ENCODE measurements around the gene NSG1. TPM values are rescaled to one million over a fixed set of nuclear protein-coding genes. Genes with fewer than 3 reads are reported as not detected.

Gene NSG1
- total RNA-seq, 1 experiment from 2014 or later, result not detected

- ChIA-PET CTCF (no interaction called here), POLR2A (no interaction called here)
- no peaks in the 10 kb centered on the region for H3K27me3 ChIP-seq (ENCODE audit: control insufficient read depth, insufficient read depth, low read length)
- H3K4me3 ChIP-seq (ENCODE audit: low read depth in 2 of 2, low read length in 2 of 2), result no peak overlapping the region
- intact Hi-C loops (cut with micrococcal nuclease; ENCODE audit: unreplicated experiment), result no loop called here
- in situ Hi-C loops (cut with HindIII; ENCODE audit: low pct_unique_long_range_greater_than_20kb, low sequenced_read_pairs), result no loop called here
- H3K36me3 ChIP-seq (ENCODE audit: control insufficient read depth, insufficient read depth, low read length), result no peaks in the 10 kb centered on the region
- TF ChIP-seq TCF7L2 (IDR thresholded peaks at IDR 0.05; ENCODE audit: low read depth, low read length) (no peak), POLR2AphosphoS5 (IDR thresholded peaks at IDR 0.05; ENCODE audit: low read depth, low read length) (no peak), SIN3A (IDR thresholded peaks at IDR 0.05; ENCODE audit: borderline replicate concordance, insufficient read depth, low read depth, low read length) (no peak)
- no peak for DNase-seq (ENCODE audit: low read depth, low spot score)
- ATAC-seq, result no peak
- BruUV-seq (replicated peaks), result no TSS peak
- no peaks in the 10 kb centered on the region for H3K4me1 ChIP-seq (ENCODE audit: control insufficient read depth, insufficient read depth, low read length)
- no peaks in the 10 kb centered on the region for H3K9me3 ChIP-seq (ENCODE audit: control insufficient read depth, insufficient read depth, low read depth, low read length)
- H3K27ac ChIP-seq (ENCODE audit: low read length), result no peak overlapping the region
These were observed 52.0 kb downstream of the NSG1 start for GRCh38 chr4:4438891-4439290.

GRCh38 chr4:4439782-4440181, 52.9 kb downstream of the NSG1 start:
- intact Hi-C loops (cut with micrococcal nuclease; ENCODE audit: unreplicated experiment), result no loop called here
- ATAC-seq, result no peak
- H3K4me1 ChIP-seq (ENCODE audit: control insufficient read depth, insufficient read depth, low read length), result no peaks in the 10 kb centered on the region
- DNase-seq (ENCODE audit: low read depth, low spot score), result no peak
- TF ChIP-seq POLR2AphosphoS5 (IDR thresholded peaks at IDR 0.05; ENCODE audit: low read depth, low read length) (no peak), CTCF (IDR thresholded peaks at IDR 0.05) (no peak), TCF7L2 (IDR thresholded peaks at IDR 0.05; ENCODE audit: low read depth, low read length) (no peak), SIN3A (IDR thresholded peaks at IDR 0.05; ENCODE audit: borderline replicate concordance, insufficient read depth, low read depth, low read length) (no peak), REST (IDR thresholded peaks at IDR 0.05; ENCODE audit: insufficient read depth in 1 of 2, low read depth in 2 of 2, low read length in 1 of 2) (no peak)
- H3K36me3 ChIP-seq (ENCODE audit: control insufficient read depth, insufficient read depth, low read length), result no peaks in the 10 kb centered on the region
- H3K4me3 ChIP-seq (ENCODE audit: low read depth in 2 of 2, low read length in 2 of 2), result no peak overlapping the region
- no peaks in the 10 kb centered on the region for H3K9me3 ChIP-seq (ENCODE audit: control insufficient read depth, insufficient read depth, low read depth, low read length)
- no peaks in the 10 kb centered on the region for H3K27me3 ChIP-seq (ENCODE audit: control insufficient read depth, insufficient read depth, low read length)
- ChIA-PET CTCF (interaction anchor here (0.6 kb wide), 1 partner anchor 1540 kb away, joined by 3 read pairs; no protein-coding TSS in a partner anchor), POLR2A (no interaction called here)
- no TSS peak for BruUV-seq (replicated peaks)
- H3K27ac ChIP-seq (ENCODE audit: low read length), result no peak overlapping the region
- in situ Hi-C loops (cut with HindIII; ENCODE audit: low pct_unique_long_range_greater_than_20kb, low sequenced_read_pairs), result no loop called here

GRCh38 chr4:4440333-4441061, 53.6 kb downstream of the NSG1 start:
- Histone ChIP-seq H3K4me1 (ENCODE audit: control insufficient read depth, insufficient read depth, low read length) (no peaks in the 10 kb centered on the region), H3K36me3 (ENCODE audit: control insufficient read depth, insufficient read depth, low read length) (no peaks in the 10 kb centered on the region), H3K9me3 (ENCODE audit: control insufficient read depth, insufficient read depth, low read depth, low read length) (no peaks in the 10 kb centered on the region), H3K27ac (ENCODE audit: low read length) (no peak overlapping the region), H3K4me3 (ENCODE audit: low read depth in 2 of 2, low read length in 2 of 2) (no peak overlapping the region), H3K27me3 (ENCODE audit: control insufficient read depth, insufficient read depth, low read length) (no peaks in the 10 kb centered on the region)
- in situ Hi-C loops (cut with HindIII; ENCODE audit: low pct_unique_long_range_greater_than_20kb, low sequenced_read_pairs) (no loop called here), intact Hi-C loops (cut with micrococcal nuclease; ENCODE audit: unreplicated experiment) (no loop called here)
- POLR2A ChIA-PET, result no interaction called here
- DNase-seq (ENCODE audit: low read depth, low spot score) (no peak), ATAC-seq (no peak)
- no TSS peak for BruUV-seq (replicated peaks)
- TF ChIP-seq CTCF (IDR thresholded peaks at IDR 0.05), result no peak
- no peak for TF ChIP-seq TCF7L2 (IDR thresholded peaks at IDR 0.05; ENCODE audit: low read depth, low read length)
- no peak for TF ChIP-seq REST (IDR thresholded peaks at IDR 0.05; ENCODE audit: insufficient read depth in 1 of 2, low read depth in 2 of 2, low read length in 1 of 2)
- CTCF ChIA-PET, result no interaction called here
